Measurements from ENCODE around the gene GSK3B. TPM values are rescaled to one million over a fixed set of nuclear protein-coding genes. Genes with fewer than 3 reads are reported as not detected.

The GSK3B gene
- total and polyA plus RNA-seq, 2 donors (not counting 3 experiments of a cell fraction or from before 2014, with no cell fraction given) = 22.1 to 50.1 TPM

- dilution Hi-C loops (cut with MboI; ENCODE audit: extremely low pct_ligation_motif_present, low sequenced_read_pairs) = no loop called here
- peaks cover 10% of the 10 kb centered on the region for H4K20me1 ChIP-seq (replicated peaks; ENCODE audit: control insufficient read depth, extremely low read depth, insufficient read depth, low read length)
- no peak overlapping the region for H3K27ac ChIP-seq (ENCODE audit: insufficient read depth, low read depth, low read length)
- H3K36me3 ChIP-seq (ENCODE audit: control insufficient read depth in 2 of 2, extremely low read depth in 1 of 2, insufficient read depth in 2 of 2, low read length in 2 of 2) = peaks cover 0 to 4% of the 10 kb centered on the region in 2 experiments
- intact Hi-C loops (cut with micrococcal nuclease) = no loop called here
- H3K4me3 ChIP-seq (replicated peaks in 1 of 3; ENCODE audit: insufficient read depth in 1 of 3, low read depth in 1 of 3, low read length in 3 of 3) = no peak overlapping the region
- BruUV-seq (replicated peaks) = no TSS peak
- H3K79me2 ChIP-seq (ENCODE audit: control insufficient read depth, insufficient read depth, low read length) = peaks cover 36% of the 10 kb centered on the region
- ChIA-PET CTCF (no interaction called here), POLR2A (no interaction called here)
- no peak for DNase-seq (ENCODE audit: low read depth, low spot score)
- TF ChIP-seq EZH2 (IDR thresholded peaks at IDR 0.05; ENCODE audit: borderline replicate concordance, low read depth, low read length, severe bottlenecking) = no peak
- TF ChIP-seq MYC (IDR thresholded peaks at IDR 0.05; ENCODE audit: low read depth, low read length) = no peak
- no peak for TF ChIP-seq GATA2 (IDR thresholded peaks at IDR 0.05; ENCODE audit: insufficient read depth, insufficient read length, low read depth, low read length)
- no peak for TF ChIP-seq POLR2AphosphoS5 (IDR thresholded peaks at IDR 0.05; ENCODE audit: insufficient read depth, low read depth, low read length)
- TF ChIP-seq, protein P1, sequence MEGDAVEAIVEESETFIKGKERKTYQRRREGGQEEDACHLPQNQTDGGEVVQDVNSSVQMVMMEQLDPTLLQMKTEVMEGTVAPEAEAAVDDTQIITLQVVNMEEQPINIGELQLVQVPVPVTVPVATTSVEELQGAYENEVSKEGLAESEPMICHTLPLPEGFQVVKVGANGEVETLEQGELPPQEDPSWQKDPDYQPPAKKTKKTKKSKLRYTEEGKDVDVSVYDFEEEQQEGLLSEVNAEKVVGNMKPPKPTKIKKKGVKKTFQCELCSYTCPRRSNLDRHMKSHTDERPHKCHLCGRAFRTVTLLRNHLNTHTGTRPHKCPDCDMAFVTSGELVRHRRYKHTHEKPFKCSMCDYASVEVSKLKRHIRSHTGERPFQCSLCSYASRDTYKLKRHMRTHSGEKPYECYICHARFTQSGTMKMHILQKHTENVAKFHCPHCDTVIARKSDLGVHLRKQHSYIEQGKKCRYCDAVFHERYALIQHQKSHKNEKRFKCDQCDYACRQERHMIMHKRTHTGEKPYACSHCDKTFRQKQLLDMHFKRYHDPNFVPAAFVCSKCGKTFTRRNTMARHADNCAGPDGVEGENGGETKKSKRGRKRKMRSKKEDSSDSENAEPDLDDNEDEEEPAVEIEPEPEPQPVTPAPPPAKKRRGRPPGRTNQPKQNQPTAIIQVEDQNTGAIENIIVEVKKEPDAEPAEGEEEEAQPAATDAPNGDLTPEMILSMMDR (IDR thresholded peaks at IDR 0.05; ENCODE audit: extremely low read depth in 1 of 2, insufficient read depth in 1 of 2, low read depth in 1 of 2, low read length in 2 of 2) = no peak
- no peak for TF ChIP-seq MAX (IDR thresholded peaks at IDR 0.05; ENCODE audit: insufficient read depth, insufficient read length)
- no peak for TF ChIP-seq JUN (IDR thresholded peaks at IDR 0.05; ENCODE audit: borderline replicate concordance, insufficient read depth, insufficient read length, low read depth)
- TF ChIP-seq POLR2A (IDR thresholded peaks at IDR 0.05; ENCODE audit: low read depth, low read length) = no peak
- TF ChIP-seq FOS (IDR thresholded peaks at IDR 0.05; ENCODE audit: borderline replicate concordance, insufficient read depth, low read length) = no peak
- no peaks in the 10 kb centered on the region for H3K4me1 ChIP-seq (ENCODE audit: control insufficient read depth, extremely low read depth, insufficient read depth, low read length)
- H3K27me3 ChIP-seq (ENCODE audit: control insufficient read depth in 2 of 2, insufficient read depth in 2 of 2, low read length in 2 of 2) = no peaks in the 10 kb centered on the region
- no peak overlapping the region for H3K9ac ChIP-seq (replicated peaks; ENCODE audit: extremely low read depth, insufficient read depth, low read length)
- no peak overlapping the region for H2AFZ ChIP-seq (ENCODE audit: low read depth, low read length)
- no peak overlapping the region for H3K4me2 ChIP-seq (ENCODE audit: insufficient read depth, low read length)
- no peaks in the 10 kb centered on the region for H3K9me3 ChIP-seq (replicated peaks; ENCODE audit: control insufficient read depth, insufficient read depth, low read length)
- FAIRE-seq = no peak
- H3K9me1 ChIP-seq (replicated peaks; ENCODE audit: control insufficient read depth, extremely low read depth, insufficient read depth, low read length) = no peaks in the 10 kb centered on the region
Observed at GRCh38 chr3:119945291-119945690, 149.0 kb downstream of the GSK3B start.
